GM12878 (cell line): ENCODE results near the gene TMTC1. TPM values are rescaled to one million over a fixed set of nuclear protein-coding genes. Genes with fewer than 3 reads are reported as not detected.

Experiments used
- ATAC-seq: fragments of 200-7000 bp; cut with Tn5 transposase; 3 replicates; pipeline ENCODE4 v1.9.1; 2020; ENCODE audit warnings: mild to moderate bottlenecking, moderate library complexity
- BruUV-seq: library from RNA; stranded (reverse); fragments of 400-500 nt; replicated peaks from 2 replicates; lab custom pipeline; 2021; lab: Mats Ljungman, UMichigan
- CTCF ChIA-PET: fragments of 300-600 bp; sonication (Branson Sonifier 250); formaldehyde crosslinking; extraction: SDS; loops from one replicate; lab custom pipeline; 2021; ENCODE audit warnings: inconsistent platforms; lab: Yijun Ruan, JAX
- POLR2A ChIA-PET: fragments of 350-600 bp; formaldehyde crosslinking; extraction: SDS; loops from one replicate; lab custom pipeline; 2021; ENCODE audit warnings: inconsistent platforms; lab: Charles Lee
- RAD21 ChIA-PET: fragments of 300-600 bp; sonication (Branson Sonifier 250); formaldehyde crosslinking; loops from one replicate; lab custom pipeline; 2023; ENCODE audit warnings: antibody characterized with exemption; ENCODE audit not compliant: unreplicated experiment; lab: Charles Lee
- SMC1A ChIA-PET: fragments of 300-600 bp; sonication (Branson Sonifier 250); formaldehyde crosslinking; loops from one replicate; lab custom pipeline; 2023; ENCODE audit not compliant: unreplicated experiment, uncharacterized antibody; lab: Charles Lee
- DNase-seq: peaks from one replicate; pipeline ENCODE4 v3.0.0-alpha.2; 2011; ENCODE audit warnings: low read depth, low spot score
- FAIRE-seq: peaks from 3 replicates; lab custom pipeline; 2011; peaks lifted over from hg19 to GRCh38; lab: Jason Lieb, UNC
- H2AFZ ChIP-seq: 2 replicates; pipeline ENCODE4 v1.6.0; 2011; ENCODE audit warnings: low read depth, low read length, control low read depth; ENCODE audit not compliant: control insufficient read depth
- H3K27ac ChIP-seq: 2 replicates; pipeline ENCODE4 v1.5.1; 2011; ENCODE audit warnings: control low read depth; ENCODE audit not compliant: control insufficient read depth, insufficient read depth
- H3K27me3 ChIP-seq, 2 experiments: replicated peaks in 1 of 2; 2 replicates each; pipeline versions ENCODE4 v1.6.0 to v1.6.1; 2011; ENCODE audit warnings: low read length in 1 of 2; ENCODE audit not compliant: control insufficient read depth in 2 of 2, insufficient read depth in 2 of 2
- H3K36me3 ChIP-seq, 2 experiments: 2 replicates each; pipeline ENCODE4 v1.5.1; 2011; ENCODE audit warnings: low read length in 1 of 2; ENCODE audit not compliant: control insufficient read depth in 2 of 2, insufficient read depth in 2 of 2
- H3K4me1 ChIP-seq: 2 replicates; pipeline ENCODE4 v1.6.1; 2011; ENCODE audit warnings: mild to moderate bottlenecking, low read length, moderate library complexity, mixed read lengths; ENCODE audit not compliant: control insufficient read depth, insufficient read depth
- H3K4me2 ChIP-seq: 2 replicates; pipeline ENCODE4 v1.6.0; 2011; ENCODE audit warnings: control low read depth; ENCODE audit not compliant: control insufficient read depth, insufficient read depth
- H3K4me3 ChIP-seq: fragments of 200-600 bp; sonication (generic); 2 replicates; pipeline ENCODE4 v1.5.1; 2016
- H3K79me2 ChIP-seq: 2 replicates; pipeline ENCODE4 v1.6.0; 2011; ENCODE audit warnings: low read length; ENCODE audit not compliant: control insufficient read depth, insufficient read depth
- H3K9ac ChIP-seq: 2 replicates; pipeline ENCODE4 v1.8.0; 2011; ENCODE audit warnings: low read length, control low read depth, mixed read lengths; ENCODE audit not compliant: control insufficient read depth, insufficient read depth
- H3K9me3 ChIP-seq: replicated peaks from 3 replicates; pipeline ENCODE4 v1.5.1; 2011; ENCODE audit warnings: mild to moderate bottlenecking, low read length; ENCODE audit not compliant: control insufficient read depth, insufficient read depth
- H4K20me1 ChIP-seq: 2 replicates; pipeline ENCODE4 v1.6.0; 2011; ENCODE audit not compliant: control insufficient read depth, insufficient read depth
- BCLAF1 ChIP-seq: fragments of 450-650 bp; IDR thresholded peaks from 2 replicates; pipeline ENCODE4 v1.6.1; 2017; ENCODE audit warnings: antibody characterized with exemption, mild to moderate bottlenecking, moderate library complexity
- MEF2A ChIP-seq: IDR thresholded peaks from 2 replicates; pipeline ENCODE4 v1.6.1; 2011; ENCODE audit warnings: low read depth, mild to moderate bottlenecking, low read length, moderate library complexity; ENCODE audit not compliant: insufficient read depth
- RUNX3 ChIP-seq: IDR thresholded peaks from 2 replicates; pipeline ENCODE4 v1.6.1; 2012; ENCODE audit warnings: low read length, inconsistent platforms
- SP1 ChIP-seq: IDR thresholded peaks from one replicate; pipeline ENCODE4 v1.6.1; 2011; ENCODE audit warnings: low read depth, low read length
- SPI1 ChIP-seq: IDR thresholded peaks from 2 replicates; pipeline ENCODE4 v1.6.1; 2011; ENCODE audit warnings: low read depth, mild to moderate bottlenecking, low read length, moderate library complexity, borderline replicate concordance; ENCODE audit not compliant: insufficient read depth
- ZBTB11 ChIP-seq: fragments of 450-650 bp; formaldehyde crosslinking; IDR thresholded peaks from 2 replicates; pipeline ENCODE4 v1.5.0; 2022; ENCODE audit warnings: mild to moderate bottlenecking, missing genetic modification characterization
- whole genome bisulfite sequencing: methylation state at CpG from one replicate; pipeline ENCODE4 v1.1.6; 2016; ENCODE audit warnings: low lambda C conversion rate; ENCODE audit not compliant: insufficient replicate concordance, insufficient coverage; ENCODE audit errors: missing lambda C conversion rate; 5-methylcytosine and 5-hydroxymethylcytosine counted together
- in situ Hi-C: fragments of 300-500 bp; cut with MboI; formaldehyde crosslinking; loops from 9 replicates; pipeline ENCODE4 v1.14.3; 2018; ENCODE audit warnings: mixed read lengths
- intact Hi-C: fragments of 100-400 bp; cut with micrococcal nuclease; formaldehyde crosslinking; loops from one replicate; pipeline ENCODE4 v1.14.2; 2022; ENCODE audit not compliant: unreplicated experiment
- polyA plus RNA-seq, 11 experiments: library from polyadenylated mRNA; depleted of rRNA in 4 of 11; unstranded in 6 of 11; stranded (reverse) in 5 of 11; fragments of >200 nt; fragmentation: Nextera tagmentation in 4 of 11; fragmentation: Illumina TruSeq in 1 of 11; extraction: Ambion mirVana in 4 of 11; extraction: Trizol in 1 of 11; gene quantifications; 1 replicate in 1 of 11; 2 replicates in 10 of 11; pipeline versions ENCODE4 v1.2.1 to v1.2.3, GENCODE V29; 2011 to 2016; ENCODE audit warnings: inconsistent platforms in 2 of 11, missing spikeins in 2 of 11, low read depth in 1 of 11
- total RNA-seq, 4 experiments: library from RNA; depleted of rRNA in 3 of 4; stranded (reverse); fragments of >200 nt in 3 of 4; fragmentation: Illumina TruSeq in 1 of 4; extraction: Trizol in 1 of 4; gene quantifications; 2 replicates each; pipeline versions ENCODE4 v1.2.1 to v1.2.3, GENCODE V29; 2013 to 2021
- TF ChIP-seq, protein P1 (sequence below): IDR thresholded peaks from 2 replicates; pipeline ENCODE4 v1.6.1; 2011; ENCODE audit warnings: low read depth, low read length, improper control_type of control experiment, borderline replicate concordance

TMTC1 gene
- total and polyA plus RNA-seq, 10 of the 15 experiments (the other 5 are each of a cell fraction or from before 2014, with no cell fraction given), result 0.10 to 20.9 (median 0.57) TPM

GRCh38 chr12:29492891-29493290 is 290.9 kb downstream of the TMTC1 start:
- TF ChIP-seq BCLAF1 (no peak), ZBTB11 (CRISPR knock-in tag) (no peak), RUNX3 (no peak), SP1 (no peak), SPI1 (no peak), MEF2A (no peak)
- TF ChIP-seq, protein P1, sequence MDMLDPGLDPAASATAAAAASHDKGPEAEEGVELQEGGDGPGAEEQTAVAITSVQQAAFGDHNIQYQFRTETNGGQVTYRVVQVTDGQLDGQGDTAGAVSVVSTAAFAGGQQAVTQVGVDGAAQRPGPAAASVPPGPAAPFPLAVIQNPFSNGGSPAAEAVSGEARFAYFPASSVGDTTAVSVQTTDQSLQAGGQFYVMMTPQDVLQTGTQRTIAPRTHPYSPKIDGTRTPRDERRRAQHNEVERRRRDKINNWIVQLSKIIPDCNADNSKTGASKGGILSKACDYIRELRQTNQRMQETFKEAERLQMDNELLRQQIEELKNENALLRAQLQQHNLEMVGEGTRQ, result no peak
- ATAC-seq (no peak), DNase-seq (no peak), FAIRE-seq (no peak)
- SMC1A ChIA-PET, result interaction anchor here (0.6 kb wide), 2 partner anchors 13 to 20 kb away, joined by 3 read pairs; no protein-coding TSS in a partner anchor
- Histone ChIP-seq H4K20me1 (no peaks in the 10 kb centered on the region), H3K9me3 (no peaks in the 10 kb centered on the region), H3K36me3 (no peaks in the 10 kb centered on the region), H3K27ac (no peak overlapping the region), H2AFZ (no peak overlapping the region), H3K4me1 (no peaks in the 10 kb centered on the region), H3K79me2 (no peaks in the 10 kb centered on the region), H3K9ac (no peak overlapping the region), H3K4me3 (no peak overlapping the region), H3K27me3 (no peaks in the 10 kb centered on the region), H3K4me2 (no peak overlapping the region)
- intact Hi-C loops (no loop called here), in situ Hi-C loops (no loop called here)
- POLR2A ChIA-PET, result no interaction called here
- RAD21 ChIA-PET, result no interaction called here
- CTCF ChIA-PET, result no interaction called here
- no TSS peak for BruUV-seq
- 16% methylated on average over 6 of the region's 6 CpGs for WGBS
